Measurements from ENCODE around the gene ZNF784.
A peak's percentile ranks its signal among the peaks of the same experiment; 100 is the strongest.

The ZNF784 gene

DNA sequence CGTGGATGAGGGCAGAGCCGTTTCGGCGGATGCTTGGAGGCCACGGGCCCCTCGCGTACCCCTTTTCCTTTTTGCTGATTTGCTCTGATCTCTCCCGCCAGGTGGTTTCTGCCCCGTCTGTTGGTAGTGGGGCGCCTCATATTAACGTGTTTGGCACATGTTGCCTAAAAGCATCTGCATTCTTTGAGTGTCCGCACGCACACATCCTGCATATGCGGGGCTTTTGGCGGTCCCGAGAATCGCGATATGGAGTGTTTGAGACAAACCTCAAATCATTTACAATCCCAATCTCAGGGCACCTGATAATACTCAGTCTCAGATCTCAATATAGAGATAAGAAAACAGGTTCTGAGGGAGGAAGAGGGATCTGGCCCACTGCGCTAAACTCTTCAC is 31.3 kb upstream of the ZNF784 start:
- DNase-seq, result no peak

DNA sequence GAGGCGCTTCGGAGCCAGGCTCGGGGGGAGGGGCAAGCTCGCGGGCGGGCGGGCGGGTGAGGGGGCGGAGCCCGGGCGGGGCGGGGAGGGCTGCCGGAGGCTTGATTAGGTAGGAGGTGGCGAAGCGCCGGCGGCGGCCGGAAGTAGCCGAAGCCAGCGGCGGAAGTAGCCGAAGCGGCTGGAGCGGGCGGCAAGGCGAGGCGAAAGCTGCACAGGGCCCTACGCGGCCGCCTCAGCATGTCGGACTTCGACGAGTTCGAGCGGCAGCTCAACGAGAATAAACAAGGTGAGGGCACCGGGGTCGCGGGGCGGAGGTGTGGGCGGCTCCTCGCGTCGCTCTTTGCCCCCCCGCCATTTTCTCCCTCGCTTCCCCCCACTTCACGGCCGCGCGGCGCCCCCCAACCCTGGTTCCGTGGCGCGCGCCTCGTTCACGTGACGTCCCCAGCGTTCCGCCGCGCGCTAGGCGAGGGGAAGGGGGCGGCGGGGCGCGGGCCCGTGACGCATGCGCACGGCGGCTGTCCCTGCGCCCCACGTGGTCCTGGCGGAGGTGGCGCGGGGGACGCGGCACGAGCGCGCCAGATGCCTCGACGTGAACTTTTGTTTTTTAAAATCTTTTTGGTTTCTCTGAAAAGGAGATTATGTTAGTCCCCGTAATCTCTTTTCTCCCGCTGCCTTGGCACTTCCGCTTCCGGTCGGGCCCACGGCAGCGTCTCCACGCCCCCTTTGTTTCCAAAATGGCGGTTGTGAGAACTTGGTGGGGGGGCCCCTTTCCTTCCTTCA is 30.7 kb upstream of the ZNF784 start, which contains the start of gene U2AF2:
U2AF2 (plus strand) TSS at position 168 of the 780 bp plus-strand sequence; CDS start at position 238, 70 bp downstream.
- DNase-seq, result peak; percentile 94 to 98

DNA sequence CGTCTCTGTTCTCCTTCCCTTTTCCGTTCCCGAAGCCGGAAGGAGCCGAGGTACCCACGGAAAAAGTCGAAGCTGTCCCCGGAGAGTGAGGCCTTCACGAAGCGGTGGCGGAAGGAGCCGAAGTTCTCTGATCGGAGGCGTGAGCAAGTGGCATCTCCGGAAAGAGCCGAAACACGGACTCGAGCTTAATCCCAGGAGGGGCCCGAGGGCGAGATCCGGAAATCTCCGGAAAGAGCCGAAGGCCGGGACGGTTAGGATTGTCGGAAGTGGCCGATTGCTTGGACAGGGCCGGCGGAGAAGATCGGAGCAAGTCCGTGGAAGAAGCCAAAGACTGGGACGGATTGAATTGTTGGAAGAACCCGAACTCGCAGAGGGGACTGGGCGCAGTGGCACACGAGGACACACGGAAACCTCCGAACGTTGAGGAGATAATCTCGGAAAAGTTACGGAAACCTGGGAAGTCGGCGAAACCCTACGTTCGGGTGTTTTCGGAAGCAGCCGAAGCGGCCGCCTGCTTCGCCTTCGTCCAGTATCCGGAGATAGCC is 30.0 kb upstream of the ZNF784 start:
- peak; percentile 98 to 99 for DNase-seq

DNA sequence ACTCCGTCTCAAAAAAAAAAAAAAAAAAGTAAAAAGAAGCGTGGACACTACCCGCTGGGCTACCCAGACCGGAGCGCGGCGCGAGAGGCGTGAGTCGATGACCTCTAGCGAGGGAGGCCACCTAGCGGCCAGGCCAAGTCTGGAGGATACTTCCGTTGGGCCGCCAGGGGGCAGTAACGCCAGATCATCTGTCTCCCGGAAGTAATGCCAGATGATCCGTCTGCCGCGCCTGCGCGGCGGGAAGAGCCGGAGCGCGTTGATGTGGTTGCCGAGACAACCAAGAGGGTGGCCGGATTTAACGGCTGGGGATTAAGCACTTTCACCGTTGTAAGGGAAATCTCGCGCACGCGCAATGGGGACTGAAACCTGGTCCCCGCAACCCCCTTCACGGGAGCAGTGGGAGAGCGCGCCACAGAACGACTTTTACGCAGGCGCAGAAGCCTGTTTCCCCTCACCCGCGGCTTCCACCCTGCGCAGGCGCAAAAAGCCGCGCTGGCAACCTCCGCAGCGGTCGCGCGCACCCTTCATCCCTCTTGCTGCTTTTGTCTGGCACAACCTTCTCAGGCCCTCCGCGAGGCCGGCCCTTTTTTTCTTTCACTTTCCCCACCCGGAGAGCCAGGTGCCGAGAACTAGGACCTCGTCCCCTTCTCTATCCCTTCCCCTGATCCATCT is 29.4 kb upstream of the ZNF784 start:
- peak; percentile 98 to 99 for DNase-seq

DNA sequence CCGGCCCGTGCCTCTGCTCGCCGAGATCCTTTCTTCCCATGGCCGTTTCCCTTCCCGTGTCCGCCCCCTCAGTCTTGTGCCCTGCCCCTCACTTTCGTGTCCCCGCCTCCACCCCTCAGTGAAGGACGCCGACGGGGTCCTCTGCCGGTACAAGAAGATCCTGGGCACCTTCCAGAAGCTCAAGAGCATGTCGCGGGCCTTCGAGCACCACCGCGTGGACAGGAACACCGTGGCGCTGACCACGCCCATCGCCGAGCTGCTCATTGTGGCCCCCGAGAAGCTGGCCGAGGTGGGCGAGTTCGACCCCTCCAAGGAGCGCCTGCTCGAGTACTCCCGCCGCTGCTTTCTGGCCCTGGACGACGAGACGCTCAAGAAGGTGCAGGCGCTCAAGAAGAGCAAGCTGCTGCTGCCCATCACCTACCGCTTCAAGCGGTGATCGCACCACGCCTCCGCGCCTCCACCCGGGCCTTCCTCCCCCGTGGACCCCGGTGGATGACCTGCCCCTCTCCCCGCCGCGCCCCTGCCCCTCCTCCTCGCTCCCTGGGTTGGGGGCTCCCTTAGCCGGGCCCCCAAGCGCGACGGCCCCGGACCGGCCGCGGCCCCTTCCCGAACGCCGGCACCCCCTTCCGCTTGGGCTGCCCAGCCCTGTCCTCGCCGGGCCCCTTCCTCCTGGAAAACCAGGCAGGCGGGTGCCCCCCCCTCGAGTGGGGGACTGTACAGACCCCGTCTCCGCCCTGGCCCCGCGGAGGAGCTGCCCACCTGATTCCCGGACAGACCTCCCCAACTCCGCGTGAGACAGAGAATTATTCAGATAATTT is 28.2 kb upstream of the ZNF784 start:
- no peak for DNase-seq

DNA sequence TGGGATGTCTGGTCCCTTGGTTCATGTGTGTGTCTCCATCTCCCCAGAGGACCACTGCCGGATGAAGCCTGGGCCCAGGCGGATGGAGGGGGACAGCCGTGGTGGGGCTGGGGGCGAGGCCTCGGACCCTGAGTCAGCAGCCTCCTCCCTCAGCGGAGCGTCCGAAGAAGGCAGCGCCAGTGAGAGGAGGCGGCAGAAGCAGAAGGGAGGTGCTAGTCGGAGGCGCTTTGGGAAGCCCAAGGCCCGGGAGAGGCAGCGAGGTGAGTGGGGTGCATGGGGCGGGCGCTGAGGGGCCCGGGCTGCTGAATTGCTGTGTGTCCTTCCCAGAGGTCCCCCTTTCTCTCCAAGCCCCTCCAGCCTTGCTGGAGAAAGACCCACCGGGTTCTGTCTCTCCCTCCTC is 26.9 kb upstream of the ZNF784 start:
- no peak for DNase-seq

DNA sequence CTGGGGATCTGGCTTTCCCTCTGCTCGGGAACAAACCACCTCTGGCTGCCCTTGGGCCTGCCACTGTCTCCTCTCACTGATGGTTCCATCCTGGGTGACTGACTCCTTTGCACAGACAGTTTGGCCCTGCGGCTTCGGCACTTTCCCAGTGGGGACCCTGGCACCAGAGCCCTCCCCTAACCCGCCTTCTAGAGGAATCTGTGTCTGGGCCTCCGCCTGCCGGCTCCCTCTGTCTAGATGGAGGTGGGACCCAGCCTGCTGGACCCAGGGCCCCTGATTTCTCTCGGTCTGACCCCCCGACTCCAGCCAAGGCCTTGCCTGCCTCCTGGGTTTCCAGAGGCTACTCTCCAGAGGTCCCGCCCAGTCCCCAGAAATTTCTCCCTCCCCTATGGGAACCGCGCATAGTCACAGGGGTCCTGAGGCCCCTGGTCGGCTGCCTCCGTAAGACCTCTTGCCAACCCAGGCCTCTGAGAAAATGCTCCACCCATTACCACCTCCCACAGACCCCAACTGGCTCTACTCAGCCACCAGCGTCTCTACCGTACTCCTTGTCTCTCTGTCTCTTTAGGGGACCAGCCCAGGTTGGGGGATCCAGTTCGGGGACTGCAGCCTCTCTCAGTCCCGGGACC is 26.4 kb upstream of the ZNF784 start:
- DNase-seq, result no peak

DNA sequence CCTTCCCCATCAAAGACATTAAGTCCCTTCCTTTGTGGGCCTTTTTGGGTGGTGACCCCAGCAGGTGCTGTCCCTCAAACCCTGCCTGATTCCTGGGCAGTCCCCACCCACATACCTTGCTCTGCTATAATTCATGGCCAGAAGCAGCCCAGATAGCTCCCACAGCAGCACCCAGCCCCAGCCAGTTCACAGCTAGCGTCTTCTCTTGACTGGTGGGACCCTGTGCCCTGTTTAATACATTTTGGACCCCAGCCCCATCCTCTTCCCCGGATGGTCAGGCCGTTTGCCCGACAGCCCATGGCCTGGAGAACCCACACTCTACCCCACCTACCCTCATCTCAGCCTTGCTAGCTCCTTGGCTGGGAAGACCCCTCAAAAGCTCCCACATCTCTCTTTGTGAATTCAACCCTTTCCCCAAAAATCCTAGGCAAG is 25.8 kb upstream of the ZNF784 start:
- no peak for DNase-seq

DNA sequence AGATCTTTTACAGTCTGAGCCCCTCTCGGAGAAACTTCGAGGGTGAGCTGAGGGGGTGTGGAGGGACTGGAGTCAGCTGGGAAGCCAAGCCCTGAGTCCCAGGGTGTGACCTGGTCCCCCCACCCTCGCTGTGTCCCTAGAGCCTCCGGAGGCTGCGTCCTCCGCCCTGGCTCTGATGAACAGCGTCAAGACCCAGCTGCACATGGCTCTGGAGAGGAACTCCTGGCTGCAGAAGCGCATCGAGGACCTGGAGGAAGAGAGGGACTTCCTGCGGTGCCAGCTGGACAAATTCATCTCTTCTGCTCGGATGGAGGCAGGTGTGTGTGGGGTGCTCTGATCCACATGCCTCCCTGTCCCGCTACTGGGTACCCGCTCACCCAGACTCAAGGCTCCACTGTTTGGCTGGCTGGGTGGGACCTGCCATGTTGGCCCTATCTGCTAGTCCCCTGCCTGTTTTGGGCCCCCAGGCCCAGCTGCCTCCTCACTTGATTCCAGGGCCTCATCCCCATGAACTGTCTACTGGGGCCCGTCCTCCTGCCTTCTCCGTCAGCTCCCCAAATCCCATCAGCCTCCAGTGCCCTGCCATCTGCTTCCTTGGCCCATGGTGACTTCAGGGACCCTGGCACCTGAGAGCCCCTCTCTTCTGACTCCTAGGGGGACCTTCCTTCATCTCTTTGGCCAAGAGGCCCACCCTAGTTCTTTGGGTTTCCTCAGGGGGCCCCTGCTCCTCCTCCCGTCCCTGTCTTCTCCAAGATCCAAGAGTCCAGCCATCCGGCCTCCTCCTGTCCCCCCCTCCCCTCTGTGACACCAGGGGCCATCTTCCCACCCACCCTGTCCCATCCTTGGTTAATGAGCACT is 25.1 kb upstream of the ZNF784 start:
- DNase-seq, result no peak

DNA sequence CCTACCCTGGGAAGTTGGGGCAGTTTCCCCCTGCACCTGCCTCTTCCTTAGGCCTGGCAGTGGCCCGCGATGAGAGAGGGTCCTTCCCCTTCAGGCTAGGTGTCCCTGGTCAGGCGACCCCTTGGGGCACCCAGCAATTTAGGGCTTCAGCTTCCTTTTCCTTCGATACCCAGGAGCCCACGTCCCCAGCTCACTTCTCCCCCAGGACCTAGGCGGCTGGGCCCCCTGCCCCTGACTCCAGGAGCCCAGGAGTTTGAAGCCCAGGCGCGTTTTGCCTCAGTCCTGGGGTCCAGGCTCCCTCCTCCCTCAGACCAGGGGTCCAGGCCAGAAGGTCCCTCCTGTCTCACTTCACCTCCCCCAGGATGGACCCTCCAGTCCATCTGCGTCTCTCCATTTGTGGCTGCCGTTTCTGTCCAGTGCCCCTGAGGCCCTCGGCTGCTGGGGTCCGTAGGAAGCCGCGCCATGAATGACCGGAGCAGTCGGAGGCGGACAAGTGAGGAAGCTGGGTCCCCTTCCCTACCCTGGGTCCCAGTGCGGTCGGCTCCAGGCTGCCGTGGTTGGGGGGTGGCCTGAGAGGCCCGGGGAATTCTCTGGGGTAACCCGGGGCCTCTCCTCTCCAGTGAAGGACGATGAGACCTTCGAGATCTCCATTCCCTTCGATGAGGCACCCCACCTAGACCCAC is 24.4 kb upstream of the ZNF784 start:
- DNase-seq, result no peak

DNA sequence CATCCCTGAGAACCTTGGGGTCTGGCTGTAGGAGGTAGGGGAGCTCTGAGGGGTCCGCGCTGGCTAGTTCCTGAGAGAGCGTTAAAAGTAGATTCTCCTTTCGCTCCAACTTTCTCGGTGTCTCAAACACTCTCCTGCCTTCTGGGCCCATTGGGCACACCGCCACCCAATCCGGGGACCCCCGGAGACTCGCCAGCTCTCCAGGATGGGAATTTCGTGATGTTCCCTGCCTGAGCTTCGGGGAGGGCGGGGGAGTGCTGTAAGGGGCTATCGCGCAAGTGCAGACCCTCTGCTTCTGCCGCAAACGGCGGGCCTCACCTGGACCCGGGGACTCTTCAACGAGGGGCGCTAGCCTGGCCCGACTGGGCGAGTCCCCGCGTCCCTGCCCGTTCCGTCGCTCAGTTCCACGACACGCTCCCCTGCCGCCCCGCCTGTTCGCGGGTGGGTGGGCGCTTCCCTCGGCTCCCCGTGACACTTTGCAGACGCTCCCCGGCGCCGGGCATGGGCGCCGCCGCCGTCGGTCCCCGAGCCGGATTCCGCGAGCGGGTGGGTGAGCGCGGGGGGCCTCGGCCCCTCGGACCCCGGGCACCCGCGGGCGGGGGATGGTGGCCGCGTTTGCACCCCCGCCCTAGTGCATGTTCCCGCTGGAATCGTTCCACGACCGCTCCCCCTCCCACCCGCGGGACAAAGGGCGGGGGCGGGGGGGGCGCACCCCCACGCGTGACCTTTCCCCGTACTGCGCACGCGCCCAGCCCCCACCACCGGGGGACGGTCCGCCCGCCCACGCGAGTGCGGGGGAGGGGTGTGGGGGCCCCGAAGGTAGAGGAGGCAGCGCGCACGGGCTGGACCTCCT is 23.6 kb upstream of the ZNF784 start, which contains the start of gene CCDC106:
CCDC106 (plus strand) TSS at position 481 of the 853 bp plus-strand sequence. CDS start 835 bp downstream, outside the sequence.
- DNase-seq, result peak; percentile 59 to 64

DNA sequence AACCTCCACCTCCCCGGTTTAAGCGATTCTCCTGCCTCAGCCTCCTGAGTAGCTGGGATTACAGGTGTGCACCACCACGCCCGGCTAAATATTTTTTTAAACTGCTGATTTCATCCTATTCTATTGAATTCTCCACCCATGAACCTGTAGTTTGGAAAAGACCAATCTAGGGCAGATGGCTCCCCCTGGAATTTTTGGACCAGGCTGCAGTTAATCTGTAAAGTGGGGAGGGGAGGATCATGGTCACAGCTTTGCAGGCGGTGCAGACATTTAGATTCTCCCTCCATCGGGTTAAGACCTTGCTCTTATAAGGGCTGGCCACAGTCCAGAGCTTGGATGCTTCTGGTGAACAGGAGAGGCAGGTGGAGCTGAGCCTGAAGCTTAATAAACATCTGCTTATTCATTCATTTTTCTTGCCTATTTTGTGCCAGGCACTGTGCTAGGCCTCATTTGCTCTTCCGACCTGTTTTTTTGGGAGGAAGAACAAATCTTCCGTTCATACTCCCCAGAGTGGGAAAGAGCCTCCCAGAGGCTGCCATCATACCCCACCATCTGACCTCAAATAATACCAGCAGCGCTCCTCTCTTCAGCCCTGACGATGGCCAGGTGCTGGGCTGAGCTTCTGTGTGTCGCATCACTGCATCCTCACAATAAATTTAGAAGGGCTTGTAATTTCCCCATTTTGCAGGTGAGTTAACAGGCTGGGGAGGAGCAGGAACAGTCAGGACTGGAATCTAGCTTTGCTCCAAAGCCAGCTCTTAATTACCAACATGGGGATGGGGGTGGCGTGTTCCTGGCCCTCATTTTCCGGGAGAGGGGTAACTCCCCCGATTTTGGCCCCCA is 22.7 kb upstream of the ZNF784 start:
- DNase-seq, result no peak

DNA sequence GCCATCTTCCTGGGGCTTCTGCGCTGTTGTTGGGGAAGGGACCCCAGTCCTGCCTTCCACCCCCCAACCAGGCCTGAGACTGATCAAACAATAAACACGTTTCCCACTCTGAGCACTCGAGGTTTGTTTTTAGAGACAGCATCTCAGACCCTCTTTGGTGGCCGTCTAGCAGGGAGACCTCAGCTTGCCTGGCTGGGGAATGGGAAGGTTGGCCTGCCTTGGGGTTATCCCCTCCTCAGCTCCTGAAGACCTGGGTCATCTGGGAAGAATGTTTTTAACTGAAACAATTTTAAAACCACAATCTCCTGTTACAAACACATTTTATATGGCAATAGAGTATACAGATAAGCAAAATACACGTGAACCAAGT is 21.1 kb upstream of the ZNF784 start:
- DNase-seq, result no peak

DNA sequence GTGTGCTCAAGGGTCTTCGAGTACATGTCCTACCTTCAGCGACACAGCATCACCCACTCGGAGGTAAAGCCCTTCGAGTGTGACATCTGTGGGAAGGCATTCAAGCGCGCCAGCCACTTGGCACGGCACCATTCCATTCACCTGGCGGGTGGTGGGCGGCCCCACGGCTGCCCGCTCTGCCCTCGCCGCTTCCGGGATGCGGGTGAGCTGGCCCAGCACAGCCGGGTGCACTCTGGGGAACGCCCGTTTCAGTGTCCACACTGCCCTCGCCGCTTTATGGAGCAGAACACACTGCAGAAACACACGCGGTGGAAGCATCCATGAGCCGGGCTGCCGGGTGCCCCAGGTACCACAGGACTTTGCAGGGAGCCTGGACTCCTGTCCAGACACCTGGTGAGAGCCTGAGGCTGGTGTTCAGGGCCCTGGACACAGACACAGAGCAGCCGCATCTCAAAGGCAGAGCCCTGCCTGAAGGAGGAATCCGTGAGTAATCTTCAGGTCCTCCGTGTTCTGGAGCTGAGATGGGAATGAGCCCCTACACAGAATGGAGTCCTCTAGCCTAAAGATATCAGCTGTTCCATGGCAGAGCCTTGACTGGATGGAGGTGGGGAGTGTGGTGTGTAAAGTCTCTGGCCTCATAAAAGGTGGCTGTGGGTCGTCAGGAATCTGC is 20.6 kb upstream of the ZNF784 start:
- DNase-seq, result no peak

DNA sequence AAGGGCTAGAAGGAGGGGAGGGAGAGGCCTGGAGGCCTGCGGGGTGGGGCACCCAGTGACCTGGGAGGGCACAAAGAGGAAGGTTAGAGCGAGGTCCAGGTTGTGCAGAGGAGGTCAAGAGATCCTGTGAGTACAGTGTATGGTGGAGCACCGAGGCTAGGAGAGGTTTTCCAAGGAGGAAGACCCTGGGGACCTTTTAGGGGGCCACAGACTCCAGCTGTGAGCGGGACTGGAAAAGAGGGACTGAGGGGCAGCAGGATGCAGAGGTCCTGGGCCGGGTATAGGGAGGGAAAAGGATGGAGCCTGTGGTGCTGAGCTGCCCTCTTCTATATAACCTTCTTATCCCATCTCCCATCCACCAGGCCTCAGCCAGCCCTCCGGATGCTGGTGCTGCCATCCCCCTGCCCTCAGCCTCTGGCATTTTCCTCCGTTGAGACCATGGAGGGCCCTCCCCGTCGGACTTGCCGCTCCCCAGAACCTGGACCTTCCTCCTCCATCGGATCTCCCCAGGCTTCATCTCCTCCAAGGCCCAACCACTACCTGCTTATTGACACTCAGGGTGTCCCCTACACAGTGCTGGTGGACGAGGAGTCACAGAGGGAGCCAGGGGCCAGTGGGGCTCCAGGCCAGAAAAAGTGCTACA is 19.9 kb upstream of the ZNF784 start:
- DNase-seq, result no peak

DNA sequence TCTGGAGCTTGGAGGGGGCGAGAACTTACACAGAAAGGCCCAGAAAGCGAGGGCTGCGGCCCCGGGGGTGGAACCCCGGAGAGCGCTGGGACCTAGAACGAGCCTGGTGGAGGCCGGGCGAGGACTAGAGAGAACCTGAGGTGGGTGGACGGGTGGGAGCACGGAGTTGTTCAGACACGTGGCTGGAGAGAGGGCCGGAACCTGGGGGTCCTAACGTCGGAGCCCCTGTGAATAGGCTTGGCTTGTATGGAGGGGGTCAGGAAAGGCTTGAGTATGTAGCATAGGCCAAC is 19.5 kb upstream of the ZNF784 start:
- DNase-seq, result no peak

DNA sequence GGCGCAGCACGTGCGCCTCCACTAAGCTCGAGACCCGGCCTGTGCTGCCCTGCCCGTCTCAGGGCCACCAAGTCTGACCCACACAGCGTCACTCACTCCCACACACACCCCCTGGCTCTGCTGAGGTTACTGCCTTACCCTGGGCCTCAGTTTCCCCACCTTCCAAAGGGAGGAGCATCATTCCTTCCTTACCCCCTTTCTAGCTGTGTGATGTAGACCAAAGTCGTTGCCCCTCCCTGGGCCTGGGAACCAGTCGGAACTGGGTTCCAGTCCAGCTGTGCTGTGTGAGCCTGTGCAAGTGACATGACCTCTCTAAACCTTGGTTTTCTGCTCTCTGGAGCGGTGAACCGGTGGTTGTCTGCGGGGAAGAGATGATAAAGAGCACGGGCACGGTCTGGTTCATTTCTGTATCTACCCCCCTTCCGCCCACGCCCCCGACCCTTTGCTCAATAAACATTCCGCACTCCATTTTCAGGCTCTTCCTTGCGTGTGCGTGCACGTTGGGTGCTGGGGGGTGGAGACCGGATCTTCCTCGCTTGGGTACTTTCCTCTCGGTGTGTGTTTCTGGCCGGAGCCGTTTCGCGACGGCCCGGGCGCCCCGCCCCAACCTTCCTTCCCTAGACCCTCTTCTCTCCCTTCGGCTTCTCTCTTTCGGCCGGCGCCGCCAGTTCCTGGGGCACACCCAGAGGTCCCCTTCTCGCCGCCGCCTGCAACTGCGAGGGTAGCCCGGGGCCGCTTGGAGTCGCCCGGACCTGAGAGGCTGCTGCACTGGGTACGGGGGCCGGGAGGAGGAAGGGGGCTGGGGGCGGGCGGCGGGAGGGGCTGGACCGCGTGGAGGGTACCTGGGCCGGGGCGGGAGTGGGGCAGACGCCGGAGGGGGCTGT is 18.9 kb upstream of the ZNF784 start, which contains the start of gene ZNF581:
ZNF581 (plus strand) TSS at position 647 of the 884 bp plus-strand sequence. CDS start 923 bp downstream, outside the sequence.
- peak; percentile 77 to 79 for DNase-seq
